Endothelial cell of umbilical vein (primary cell): ENCODE measurements around the gene GIMAP7. TPM values are rescaled to one million over a fixed set of nuclear protein-coding genes. Genes with fewer than 3 reads are reported as not detected.

Experiments used
- BruUV-seq: library from RNA; stranded (reverse); fragments of 400-500 nt; replicated peaks from 2 replicates; lab custom pipeline; 2021; lab: Mats Ljungman, UMichigan
- CTCF ChIA-PET: fragments of 300-600, 350-600 bp; sonication (Branson Sonifier 250); formaldehyde crosslinking; loops from one replicate; lab custom pipeline; 2021; ENCODE audit warnings: antibody characterized with exemption, inconsistent platforms; lab: Charles Lee
- POLR2A ChIA-PET: fragments of 300-600, 350-600 bp; sonication (Branson Sonifier 250); formaldehyde crosslinking; loops from one replicate; lab custom pipeline; 2021; ENCODE audit warnings: antibody characterized with exemption, inconsistent platforms; lab: Charles Lee
- DNase-seq: peaks from one replicate; pipeline ENCODE4 v3.0.0-alpha.2; 2011; ENCODE audit warnings: low read depth, low spot score
- FAIRE-seq: peaks from 2 replicates; lab custom pipeline; 2011; peaks lifted over from hg19 to GRCh38; lab: Jason Lieb, UNC
- H2AFZ ChIP-seq: 2 replicates; pipeline ENCODE4 v1.6.0; 2012; ENCODE audit warnings: low read depth, low read length, control low read depth, inconsistent platforms
- H3K27ac ChIP-seq: 2 replicates; pipeline ENCODE4 v1.5.1; 2011; ENCODE audit warnings: low read depth, mild to moderate bottlenecking, control low read depth, low read length, moderate library complexity; ENCODE audit not compliant: insufficient read depth
- H3K27me3 ChIP-seq, 2 experiments: 2 replicates each; pipeline versions ENCODE4 v1.6.0 to v1.6.1; 2011; ENCODE audit warnings: low read length in 2 of 2, mixed read lengths in 1 of 2; ENCODE audit not compliant: control insufficient read depth in 2 of 2, insufficient read depth in 2 of 2
- H3K36me3 ChIP-seq, 2 experiments: 2 replicates in 1 of 2; 3 replicates in 1 of 2; pipeline ENCODE4 v1.5.1; 2011; ENCODE audit warnings: low read length in 2 of 2, mild to moderate bottlenecking in 1 of 2, moderate library complexity in 1 of 2; ENCODE audit not compliant: control insufficient read depth in 2 of 2, insufficient read depth in 2 of 2; ENCODE audit errors: extremely low read depth in 1 of 2
- H3K4me1 ChIP-seq: 3 replicates; pipeline ENCODE4 v1.5.1; 2011; ENCODE audit warnings: mild to moderate bottlenecking, low read length; ENCODE audit not compliant: control insufficient read depth, insufficient read depth; ENCODE audit errors: extremely low read depth
- H3K4me2 ChIP-seq: 2 replicates; pipeline ENCODE4 v1.6.1; 2011; ENCODE audit warnings: low read length, control low read depth, mixed read lengths; ENCODE audit not compliant: insufficient read depth
- H3K4me3 ChIP-seq, 3 experiments: fragments of 200-600 bp in 1 of 3; sonication (generic), shearing (Covaris generic) in 1 of 3; replicated peaks in 1 of 3; 2 replicates each; pipeline ENCODE4 v1.5.1; 2011 to 2016; ENCODE audit warnings: control low read depth in 3 of 3, low read length in 3 of 3, mild to moderate bottlenecking in 2 of 3, inconsistent platforms in 1 of 3, low read depth in 1 of 3, moderate library complexity in 1 of 3; ENCODE audit not compliant: insufficient read depth in 1 of 3
- H3K79me2 ChIP-seq: 2 replicates; pipeline ENCODE4 v1.6.0; 2012; ENCODE audit warnings: low read length, inconsistent platforms; ENCODE audit not compliant: control insufficient read depth, insufficient read depth
- H3K9ac ChIP-seq: replicated peaks from 2 replicates; pipeline ENCODE3; 2011; ENCODE audit warnings: low read length, control low read depth; ENCODE audit not compliant: insufficient read depth; ENCODE audit errors: extremely low read depth
- H3K9me1 ChIP-seq: replicated peaks from 3 replicates; pipeline ENCODE4 v1.6.0; 2011; ENCODE audit warnings: mild to moderate bottlenecking, low read length; ENCODE audit not compliant: control insufficient read depth, insufficient read depth; ENCODE audit errors: extremely low read depth
- H3K9me3 ChIP-seq: replicated peaks from 2 replicates; pipeline ENCODE4 v1.5.1; 2012; ENCODE audit warnings: low read length, inconsistent platforms; ENCODE audit not compliant: control insufficient read depth, insufficient read depth
- H4K20me1 ChIP-seq: replicated peaks from 2 replicates; pipeline ENCODE3; 2011; ENCODE audit warnings: mild to moderate bottlenecking, low read length; ENCODE audit not compliant: control insufficient read depth, insufficient read depth; ENCODE audit errors: extremely low read depth
- EZH2 ChIP-seq: IDR thresholded peaks from 2 replicates; pipeline ENCODE4 v1.6.1; 2012; ENCODE audit warnings: borderline replicate concordance, low read depth, mild to moderate bottlenecking, moderate library complexity, low read length, inconsistent platforms; ENCODE audit not compliant: severe bottlenecking
- FOS ChIP-seq: IDR thresholded peaks from 2 replicates; pipeline ENCODE4 v1.6.1; 2011; ENCODE audit warnings: mild to moderate bottlenecking, low read length, moderate library complexity, borderline replicate concordance; ENCODE audit not compliant: insufficient read depth
- GATA2 ChIP-seq: IDR thresholded peaks from 2 replicates; pipeline ENCODE4 v1.7.0; 2011; ENCODE audit warnings: low read depth, mild to moderate bottlenecking, moderate library complexity, mixed read lengths, low read length; ENCODE audit not compliant: insufficient read length, insufficient read depth
- JUN ChIP-seq: IDR thresholded peaks from 2 replicates; pipeline ENCODE4 v1.6.1; 2011; ENCODE audit warnings: borderline replicate concordance, low read depth; ENCODE audit not compliant: insufficient read length, insufficient read depth
- MYC ChIP-seq: IDR thresholded peaks from one replicate; pipeline ENCODE4 v1.6.1; 2011; ENCODE audit warnings: mild to moderate bottlenecking, low read depth, low read length
- POLR2A ChIP-seq: IDR thresholded peaks from 2 replicates; pipeline ENCODE4 v1.6.1; 2012; ENCODE audit warnings: low read depth, mild to moderate bottlenecking, control low read depth, low read length
- POLR2AphosphoS5 ChIP-seq: IDR thresholded peaks from 2 replicates; pipeline ENCODE4 v1.6.1; 2012; ENCODE audit warnings: low read depth, mild to moderate bottlenecking, control low read depth, low read length, moderate library complexity; ENCODE audit not compliant: insufficient read depth
- dilution Hi-C: fragments of 300-500 bp; cut with MboI; formaldehyde crosslinking; loops from one replicate; pipeline ENCODE4 v1.15.0; 2019; ENCODE audit warnings: low sequenced_read_pairs; ENCODE audit not compliant: extremely low pct_ligation_motif_present
- intact Hi-C: fragments of 100-400 bp; cut with micrococcal nuclease; formaldehyde crosslinking; loops from one replicate; pipeline ENCODE4 v1.10.0; 2022
- polyA plus RNA-seq, 4 experiments: library from polyadenylated mRNA; depleted of rRNA in 3 of 4; stranded (reverse) in 3 of 4; unstranded in 1 of 4; fragments of >200 nt; gene quantifications; 2 replicates each; pipeline versions ENCODE4 v1.2.1 to v1.2.3, GENCODE V29; 2011 to 2012; ENCODE audit warnings: missing spikeins in 1 of 4
- total RNA-seq: library from RNA; stranded (reverse); gene quantifications from 2 replicates; pipeline ENCODE4 v1.2.3, GENCODE V29; 2021
- TF ChIP-seq, protein P1 (sequence below): IDR thresholded peaks from 2 replicates; pipeline ENCODE4 v1.6.1; 2011; ENCODE audit not compliant: insufficient read depth, insufficient read length
- TF ChIP-seq, protein P2 (sequence below), 2 donors: IDR thresholded peaks; 1 replicate in 1 of 2; 2 replicates in 1 of 2; pipeline ENCODE4 v1.5.1; 2011; ENCODE audit warnings: low read length in 2 of 2, mild to moderate bottlenecking in 2 of 2, moderate library complexity in 2 of 2, control low read depth in 1 of 2, inconsistent platforms in 1 of 2, low read depth in 1 of 2; ENCODE audit not compliant: insufficient read depth in 1 of 2; ENCODE audit errors: extremely low read depth in 1 of 2

GIMAP7 gene
- total and polyA plus RNA-seq, 2 donors (not counting 3 experiments of a cell fraction or from before 2014, with no cell fraction given): 42.4 to 43.4 TPM

DNA sequence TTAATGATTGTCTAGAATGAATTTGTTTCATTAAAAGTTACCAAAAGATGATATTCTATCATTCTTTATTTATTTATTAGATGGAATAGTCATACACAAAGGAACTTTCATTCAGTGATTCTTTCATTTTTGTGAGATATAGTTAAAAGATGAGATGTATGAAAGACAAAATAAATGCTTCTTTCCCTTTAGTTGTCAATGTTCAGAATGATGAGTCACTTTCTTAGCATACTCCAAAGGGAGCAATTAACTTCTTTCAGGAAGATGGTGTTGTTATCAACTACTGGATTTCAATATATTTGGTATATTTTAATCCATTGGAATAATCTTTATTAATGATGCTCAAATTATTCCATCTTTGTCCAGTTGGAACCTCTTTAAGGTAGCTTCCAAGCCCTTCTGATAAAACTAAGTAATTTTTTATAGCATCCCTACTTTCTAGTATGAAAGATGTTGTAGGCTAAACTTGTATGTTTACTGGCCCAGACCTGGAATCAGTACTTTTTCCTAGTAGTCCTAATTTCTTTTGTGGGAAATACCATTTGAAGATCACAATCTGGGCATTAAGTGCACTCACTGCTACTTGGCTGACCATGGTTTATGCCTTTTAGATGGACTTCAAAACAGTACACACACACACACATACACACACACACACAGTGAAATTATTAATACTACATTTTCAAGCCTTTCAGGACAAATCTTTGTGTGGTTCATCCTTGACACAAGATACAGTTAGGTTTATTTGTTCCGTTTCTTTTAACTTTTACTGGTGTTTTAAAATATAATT, 2.5 kb downstream of the GIMAP7 start:
- Histone ChIP-seq H4K20me1 (no peaks in the 10 kb centered on the region), H3K79me2 (peaks cover 55% of the 10 kb centered on the region), H3K9ac (peak overlapping the region; percentile 80), H3K27ac (peak overlapping the region; percentile 61), H3K9me3 (no peaks in the 10 kb centered on the region), H3K4me2 (peak overlapping the region; percentile 99), H3K9me1 (no peaks in the 10 kb centered on the region), H3K27me3 (no peaks in the 10 kb centered on the region), H3K36me3 (peaks cover 6 to 12% of the 10 kb centered on the region in 2 experiments), H2AFZ (no peak overlapping the region), H3K4me3 (peak overlapping the region; percentile 69 to 92 (median 91)), H3K4me1 (peaks cover 21% of the 10 kb centered on the region)
- dilution Hi-C loops: no loop called here
- ChIA-PET POLR2A (no interaction called here), CTCF (interaction anchor here (1.5 kb wide), 1 partner anchor 108 kb away, joined by 3 read pairs; no protein-coding TSS in a partner anchor)
- intact Hi-C loops: loop anchor here (5.0 kb wide), 3 partner anchors 50 to 220 kb away; partner anchors contain the start of genes GIMAP2 and GIMAP5
- peak; percentile 75 for TF ChIP-seq JUN
- peak; percentile 52 for TF ChIP-seq FOS
- no peak for TF ChIP-seq MYC
- no TSS peak for BruUV-seq
- DNase-seq (peak; percentile 63), FAIRE-seq (peak; percentile 35)

DNA sequence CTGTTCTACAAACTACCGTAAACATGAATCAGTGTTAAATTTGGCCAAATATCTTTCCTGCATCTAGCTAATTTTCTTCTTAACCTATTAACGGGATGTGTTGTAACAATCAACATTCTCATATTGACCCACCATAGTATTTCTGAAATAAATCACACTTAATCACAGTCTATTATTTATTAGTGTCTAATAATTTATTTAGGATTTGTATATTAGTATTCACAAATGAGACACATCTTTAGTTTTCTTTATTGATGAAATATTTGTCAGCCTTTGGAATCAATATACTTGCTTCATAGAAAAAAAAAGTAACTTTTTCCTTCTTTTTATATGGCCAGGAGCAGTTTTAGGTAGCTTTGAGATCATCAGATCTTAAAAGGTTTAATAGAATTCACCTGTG, 4.6 kb downstream of the GIMAP7 start:
- H3K36me3 ChIP-seq: peaks cover 6 to 12% of the 10 kb centered on the region in 2 experiments
- intact Hi-C loops (loop anchor here (5.0 kb wide), 3 partner anchors 52 to 218 kb away; partner anchors contain the start of genes GIMAP2 and GIMAP5), dilution Hi-C loops (no loop called here)
- peaks cover 54% of the 10 kb centered on the region for H3K79me2 ChIP-seq
- DNase-seq (no peak), FAIRE-seq (no peak)
- BruUV-seq: no TSS peak
- H3K9me1 ChIP-seq: no peaks in the 10 kb centered on the region
- H2AFZ ChIP-seq: no peak overlapping the region
- peak overlapping the region in 1 of 3 experiments; percentile 92 for H3K4me3 ChIP-seq
- no peaks in the 10 kb centered on the region for H3K9me3 ChIP-seq
- H3K4me2 ChIP-seq: no peak overlapping the region
- H3K4me1 ChIP-seq: peaks cover 17% of the 10 kb centered on the region
- H3K27ac ChIP-seq: no peak overlapping the region
- H4K20me1 ChIP-seq: no peaks in the 10 kb centered on the region
- no peak overlapping the region for H3K9ac ChIP-seq
- CTCF ChIA-PET: interaction anchor here (1.7 kb wide), 1 partner anchor 67 kb away, joined by 5 read pairs; no protein-coding TSS in a partner anchor
- TF ChIP-seq GATA2 (no peak), JUN (no peak), FOS (no peak), EZH2 (no peak), POLR2A (no peak), POLR2AphosphoS5 (no peak), MYC (no peak)
- TF ChIP-seq, protein P1, sequence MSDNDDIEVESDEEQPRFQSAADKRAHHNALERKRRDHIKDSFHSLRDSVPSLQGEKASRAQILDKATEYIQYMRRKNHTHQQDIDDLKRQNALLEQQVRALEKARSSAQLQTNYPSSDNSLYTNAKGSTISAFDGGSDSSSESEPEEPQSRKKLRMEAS: no peak
- TF ChIP-seq, protein P2, sequence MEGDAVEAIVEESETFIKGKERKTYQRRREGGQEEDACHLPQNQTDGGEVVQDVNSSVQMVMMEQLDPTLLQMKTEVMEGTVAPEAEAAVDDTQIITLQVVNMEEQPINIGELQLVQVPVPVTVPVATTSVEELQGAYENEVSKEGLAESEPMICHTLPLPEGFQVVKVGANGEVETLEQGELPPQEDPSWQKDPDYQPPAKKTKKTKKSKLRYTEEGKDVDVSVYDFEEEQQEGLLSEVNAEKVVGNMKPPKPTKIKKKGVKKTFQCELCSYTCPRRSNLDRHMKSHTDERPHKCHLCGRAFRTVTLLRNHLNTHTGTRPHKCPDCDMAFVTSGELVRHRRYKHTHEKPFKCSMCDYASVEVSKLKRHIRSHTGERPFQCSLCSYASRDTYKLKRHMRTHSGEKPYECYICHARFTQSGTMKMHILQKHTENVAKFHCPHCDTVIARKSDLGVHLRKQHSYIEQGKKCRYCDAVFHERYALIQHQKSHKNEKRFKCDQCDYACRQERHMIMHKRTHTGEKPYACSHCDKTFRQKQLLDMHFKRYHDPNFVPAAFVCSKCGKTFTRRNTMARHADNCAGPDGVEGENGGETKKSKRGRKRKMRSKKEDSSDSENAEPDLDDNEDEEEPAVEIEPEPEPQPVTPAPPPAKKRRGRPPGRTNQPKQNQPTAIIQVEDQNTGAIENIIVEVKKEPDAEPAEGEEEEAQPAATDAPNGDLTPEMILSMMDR (IDR thresholded peaks at IDR 0.05; ENCODE audit: extremely low read depth in 1 of 2, insufficient read depth in 1 of 2, low read depth in 1 of 2, low read length in 2 of 2): no peak
- POLR2A ChIA-PET: no interaction called here
- no peaks in the 10 kb centered on the region for H3K27me3 ChIP-seq
